GM21390 (cell line): ENCODE results near the gene CYS1.

Source experiments
- ATAC-seq: cut with Tn5 transposase; IDR thresholded peaks from one replicate; pipeline ENCODE4 v1.9.1; 2021; ENCODE audit not compliant: unreplicated experiment

Gene CYS1

GRCh38 chr2:10048501-10049171, 31.6 kb downstream of the CYS1 start:
- no peak for ATAC-seq

- ATAC-seq, result no peak
These were observed 32.4 kb downstream of the CYS1 start for GRCh38 chr2:10047616-10048500.

GRCh38 chr2:10046931-10047330, 33.3 kb downstream of the CYS1 start:
- no peak for ATAC-seq

- ATAC-seq, result no peak
These were observed 34.5 kb downstream of the CYS1 start for GRCh38 chr2:10045561-10046355.

GRCh38 chr2:10043906-10044601, 36.2 kb downstream of the CYS1 start:
- ATAC-seq, result peak; percentile 41

- peak; percentile 64 for ATAC-seq
These were observed 36.8 kb downstream of the CYS1 start, which contains the start of gene KLF11 for GRCh38 chr2:10043256-10043905. Gene KLF11, plus strand, starts transcription at chr2:10043550. Its CDS starts 167 bp downstream, at chr2:10043717.

- no peak for ATAC-seq
These were observed 37.7 kb downstream of the CYS1 start for GRCh38 chr2:10042301-10043161.

- ATAC-seq, result no peak
These were observed 38.5 kb downstream of the CYS1 start for GRCh38 chr2:10041711-10042110.

GRCh38 chr2:10039658-10040410, 40.4 kb downstream of the CYS1 start:
- no peak for ATAC-seq

- no peak for ATAC-seq
These were observed 41.5 kb downstream of the CYS1 start for GRCh38 chr2:10038716-10039115.

- ATAC-seq, result no peak
These were observed 42.1 kb downstream of the CYS1 start for GRCh38 chr2:10038123-10038522.

- ATAC-seq, result no peak
These were observed 43.9 kb downstream of the CYS1 start for GRCh38 chr2:10036095-10036884.

- no peak for ATAC-seq
These were observed 44.6 kb downstream of the CYS1 start for GRCh38 chr2:10035633-10036032.

- no peak for ATAC-seq
These were observed 45.2 kb downstream of the CYS1 start for GRCh38 chr2:10035053-10035422.

- ATAC-seq, result no peak
These were observed 45.7 kb downstream of the CYS1 start for GRCh38 chr2:10034333-10035052.

GRCh38 chr2:10033251-10034006, 46.8 kb downstream of the CYS1 start:
- no peak for ATAC-seq

GRCh38 chr2:10032746-10033105, 47.5 kb downstream of the CYS1 start:
- no peak for ATAC-seq
